C4-2B (cell line): Measurements from ENCODE around the gene JOSD1.

Experiments used
- H3K27ac ChIP-seq: fragments of 450-650 bp; 2 replicates; pipeline ENCODE4 v1.5.1; 2017
- CTCF ChIP-seq: fragments of 450-650 bp; conservative IDR thresholded peaks from 2 replicates; pipeline ENCODE4 v1.5.1; 2017; ENCODE audit warnings: mild to moderate bottlenecking
- ZFX ChIP-seq: fragments of 450-650 bp; IDR thresholded peaks from 2 replicates; pipeline ENCODE4 v1.6.1; 2017

The JOSD1 gene

GRCh38 chr22:38717244-38717643, 16.5 kb upstream of the JOSD1 start:
- TF ChIP-seq CTCF (no peak), ZFX (no peak)
- H3K27ac ChIP-seq, result no peak overlapping the region; the same call in 1 of the 2 replicates

- TF ChIP-seq ZFX (no peak), CTCF (no peak)
- no peak overlapping the region for H3K27ac ChIP-seq
These were observed 16.1 kb upstream of the JOSD1 start for GRCh38 chr22:38716826-38717225.

- no peak overlapping the region for H3K27ac ChIP-seq
- no peak for TF ChIP-seq ZFX
- no peak for TF ChIP-seq CTCF
These were observed 15.5 kb upstream of the JOSD1 start for GRCh38 chr22:38716271-38716670.

GRCh38 chr22:38715852-38716251, 15.1 kb upstream of the JOSD1 start:
- no peak for TF ChIP-seq CTCF
- no peak for TF ChIP-seq ZFX
- H3K27ac ChIP-seq, result no peak overlapping the region

- TF ChIP-seq ZFX (no peak), CTCF (no peak)
These were observed 14.5 kb upstream of the JOSD1 start for GRCh38 chr22:38715176-38715764.

GRCh38 chr22:38713921-38714320, 13.2 kb upstream of the JOSD1 start:
- no peak overlapping the region for H3K27ac ChIP-seq
- TF ChIP-seq ZFX, result no peak
- no peak for TF ChIP-seq CTCF

More at GRCh38 chr22:38715176-38715764, 14.5 kb upstream of the JOSD1 start:
- H3K27ac ChIP-seq, result peak overlapping the region; percentile 24; the same call in 1 of the 2 replicates

GRCh38 chr22:38712486-38713207, 11.9 kb upstream of the JOSD1 start:
- no peak for TF ChIP-seq ZFX
- H3K27ac ChIP-seq, result no peak overlapping the region
